ENCODE data around the gene CHMP5. TPM values are rescaled to one million over a fixed set of nuclear protein-coding genes. Genes with fewer than 3 reads are reported as not detected.

Gene CHMP5
- total RNA-seq, 2 donors from 2014 or later: 4.6 to 20.5 TPM

DNA sequence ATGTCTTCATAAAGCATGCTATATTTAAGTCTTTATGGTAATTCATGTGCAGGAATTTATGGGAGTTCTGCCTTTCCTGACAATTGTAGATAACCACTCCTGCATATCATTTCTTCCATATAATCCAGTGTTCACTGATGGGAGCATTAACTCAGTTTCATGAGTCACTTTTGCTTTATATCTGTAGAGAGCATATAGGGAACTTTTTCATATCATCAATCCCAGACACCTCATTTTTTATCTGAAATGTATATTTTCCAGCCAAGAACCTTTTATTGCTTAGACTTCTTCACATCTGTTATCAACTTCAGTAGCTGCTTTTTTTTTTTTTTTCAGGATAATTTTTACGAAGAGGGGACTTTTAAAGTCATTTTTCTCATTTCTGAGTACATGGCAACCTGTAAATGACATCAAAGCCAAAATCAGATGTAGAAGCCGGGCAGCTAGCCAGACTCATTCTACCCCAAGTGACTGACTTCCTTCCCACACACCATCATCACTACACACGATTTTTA lies 66.6 kb downstream of the CHMP5 start:
- no peak overlapping the region for H3K4me3 ChIP-seq
- TF ChIP-seq POLR2A (IDR thresholded peaks at IDR 0.05): no peak
- TF ChIP-seq, protein P1, sequence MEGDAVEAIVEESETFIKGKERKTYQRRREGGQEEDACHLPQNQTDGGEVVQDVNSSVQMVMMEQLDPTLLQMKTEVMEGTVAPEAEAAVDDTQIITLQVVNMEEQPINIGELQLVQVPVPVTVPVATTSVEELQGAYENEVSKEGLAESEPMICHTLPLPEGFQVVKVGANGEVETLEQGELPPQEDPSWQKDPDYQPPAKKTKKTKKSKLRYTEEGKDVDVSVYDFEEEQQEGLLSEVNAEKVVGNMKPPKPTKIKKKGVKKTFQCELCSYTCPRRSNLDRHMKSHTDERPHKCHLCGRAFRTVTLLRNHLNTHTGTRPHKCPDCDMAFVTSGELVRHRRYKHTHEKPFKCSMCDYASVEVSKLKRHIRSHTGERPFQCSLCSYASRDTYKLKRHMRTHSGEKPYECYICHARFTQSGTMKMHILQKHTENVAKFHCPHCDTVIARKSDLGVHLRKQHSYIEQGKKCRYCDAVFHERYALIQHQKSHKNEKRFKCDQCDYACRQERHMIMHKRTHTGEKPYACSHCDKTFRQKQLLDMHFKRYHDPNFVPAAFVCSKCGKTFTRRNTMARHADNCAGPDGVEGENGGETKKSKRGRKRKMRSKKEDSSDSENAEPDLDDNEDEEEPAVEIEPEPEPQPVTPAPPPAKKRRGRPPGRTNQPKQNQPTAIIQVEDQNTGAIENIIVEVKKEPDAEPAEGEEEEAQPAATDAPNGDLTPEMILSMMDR (IDR thresholded peaks at IDR 0.05): no peak
- 79% methylated on average over 3 of the region's 3 CpGs for WGBS, 2 donors
- DNase-seq: no peak
- intact Hi-C loops (cut with DNase I): no loop called here
- ATAC-seq: no peak
- H3K9me3 ChIP-seq: no peaks in the 10 kb centered on the region
- no peak overlapping the region for H3K27ac ChIP-seq
- H3K27me3 ChIP-seq: no peaks in the 10 kb centered on the region
- peaks cover 22% of the 10 kb centered on the region for H3K4me1 ChIP-seq
- peaks cover 0 to 10% of the 10 kb centered on the region in 2 donors for H3K36me3 ChIP-seq (replicated peaks in 1 of 2; ENCODE audit: insufficient read depth in 1 of 2, low read depth in 2 of 2)

Other genes starting within 250 kb of the CHMP5 start
- 10 to 100 TPM; 33.5 to 36.6 TPM for gene DNAJA1, start 239.8 kb upstream of the CHMP5 start, total RNA-seq
- gene SMU1, start 188.4 kb upstream of the CHMP5 start, total RNA-seq: 1 to 10 TPM; 5.6 to 8.6 TPM
- gene B4GALT1, start 97.7 kb upstream of the CHMP5 start, total RNA-seq: 10 to 100 TPM; 31.3 to 42.3 TPM
- gene SPINK4, start 24.9 kb upstream of the CHMP5 start, total RNA-seq: not detected
- 10 to 100 TPM; 46.5 to 80.2 TPM for gene BAG1, start 341 bp upstream of the CHMP5 start, total RNA-seq
- gene NFX1, start 25.5 kb downstream of the CHMP5 start, total RNA-seq: 10 to 100 TPM; 22.1 to 26.4 TPM
- 10 to 100 TPM in 1 of 2 donors, 1 to 10 TPM in 1; 4.2 to 29.7 TPM for gene AQP7, start 137.5 kb downstream of the CHMP5 start, total RNA-seq
- gene AQP3, start 182.5 kb downstream of the CHMP5 start, total RNA-seq: 10 to 100 TPM; 12.5 to 50.3 TPM
- gene NOL6, start 208.9 kb downstream of the CHMP5 start, total RNA-seq: 10 to 100 TPM; 14.8 to 23.1 TPM

All from body of pancreas (tissue), 4 donors.